Right atrium auricular region (tissue), 2 donors: Measurements from ENCODE around the gene USF1. TPM values are rescaled to one million over a fixed set of nuclear protein-coding genes. Genes with fewer than 3 reads are reported as not detected.

Experiments used
- DNase-seq: peaks from one replicate; pipeline ENCODE4 v3.0.0-alpha.2; 2019; ENCODE audit warnings: low spot score
- H3K27ac ChIP-seq, 2 donors: fragments of 200-600 bp; sonication (generic); 1 replicate in 1 of 2; 2 replicates in 1 of 2; pipeline ENCODE4 v1.5.1; 2016 to 2019
- H3K27me3 ChIP-seq, 2 donors: fragments of 200-600 bp; sonication (generic); one replicate each; pipeline versions ENCODE4 v1.5.1 to v1.6.0; 2017 to 2019
- H3K36me3 ChIP-seq: fragments of 200-600 bp; sonication (generic); one replicate; pipeline ENCODE4 v1.5.1; 2016
- H3K4me1 ChIP-seq, 2 donors: fragments of 200-600 bp; sonication (generic); one replicate each; pipeline versions ENCODE4 v1.5.1 to v1.6.0; 2017 to 2019
- H3K4me3 ChIP-seq, 2 donors: fragments of 200-600 bp; sonication (generic); 1 replicate in 1 of 2; 2 replicates in 1 of 2; pipeline ENCODE4 v1.5.1; 2017 to 2019; ENCODE audit warnings: mild to moderate bottlenecking in 1 of 2, moderate library complexity in 1 of 2
- H3K9me3 ChIP-seq, 2 donors: fragments of 200-600 bp; sonication (generic); one replicate each; pipeline ENCODE4 v1.5.1; 2019
- total RNA-seq, 2 donors: library from RNA; depleted of rRNA; stranded (reverse); fragments of >200 nt; gene quantifications; one replicate each; pipeline ENCODE4 v1.1.0, GENCODE V29; 2016
- TF ChIP-seq, protein P1 (sequence below), 2 donors: fragments of 200-600 bp; sonication (generic); IDR thresholded peaks; one replicate each; pipeline ENCODE4 v1.5.1; 2019; ENCODE audit warnings: antibody characterized with exemption in 2 of 2

USF1 gene
- 10 to 100 TPM; 21.7 to 25.5 TPM for total RNA-seq

GRCh38 chr1:161045736-161046604 lies at the start of gene USF1:
Gene USF1 (minus strand): TSS chr1:161045977. CDS start chr1:161043275, 2,702 bp downstream.
- Histone ChIP-seq H3K36me3 (peaks cover 24% of the 10 kb centered on the region), H3K27me3 (no peaks in the 10 kb centered on the region), H3K9me3 (no peaks in the 10 kb centered on the region), H3K27ac (peak within 1 kb of the TSS; percentile 91 to 93), H3K4me1 (peaks cover 0 to 16% of the 10 kb centered on the region in 2 donors), H3K4me3 (peak within 1 kb of the TSS; percentile 63 to 82)
- DNase-seq: peak; percentile 96
- TF ChIP-seq, protein P1, sequence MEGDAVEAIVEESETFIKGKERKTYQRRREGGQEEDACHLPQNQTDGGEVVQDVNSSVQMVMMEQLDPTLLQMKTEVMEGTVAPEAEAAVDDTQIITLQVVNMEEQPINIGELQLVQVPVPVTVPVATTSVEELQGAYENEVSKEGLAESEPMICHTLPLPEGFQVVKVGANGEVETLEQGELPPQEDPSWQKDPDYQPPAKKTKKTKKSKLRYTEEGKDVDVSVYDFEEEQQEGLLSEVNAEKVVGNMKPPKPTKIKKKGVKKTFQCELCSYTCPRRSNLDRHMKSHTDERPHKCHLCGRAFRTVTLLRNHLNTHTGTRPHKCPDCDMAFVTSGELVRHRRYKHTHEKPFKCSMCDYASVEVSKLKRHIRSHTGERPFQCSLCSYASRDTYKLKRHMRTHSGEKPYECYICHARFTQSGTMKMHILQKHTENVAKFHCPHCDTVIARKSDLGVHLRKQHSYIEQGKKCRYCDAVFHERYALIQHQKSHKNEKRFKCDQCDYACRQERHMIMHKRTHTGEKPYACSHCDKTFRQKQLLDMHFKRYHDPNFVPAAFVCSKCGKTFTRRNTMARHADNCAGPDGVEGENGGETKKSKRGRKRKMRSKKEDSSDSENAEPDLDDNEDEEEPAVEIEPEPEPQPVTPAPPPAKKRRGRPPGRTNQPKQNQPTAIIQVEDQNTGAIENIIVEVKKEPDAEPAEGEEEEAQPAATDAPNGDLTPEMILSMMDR (IDR thresholded peaks at IDR 0.05): no peak

DNA sequence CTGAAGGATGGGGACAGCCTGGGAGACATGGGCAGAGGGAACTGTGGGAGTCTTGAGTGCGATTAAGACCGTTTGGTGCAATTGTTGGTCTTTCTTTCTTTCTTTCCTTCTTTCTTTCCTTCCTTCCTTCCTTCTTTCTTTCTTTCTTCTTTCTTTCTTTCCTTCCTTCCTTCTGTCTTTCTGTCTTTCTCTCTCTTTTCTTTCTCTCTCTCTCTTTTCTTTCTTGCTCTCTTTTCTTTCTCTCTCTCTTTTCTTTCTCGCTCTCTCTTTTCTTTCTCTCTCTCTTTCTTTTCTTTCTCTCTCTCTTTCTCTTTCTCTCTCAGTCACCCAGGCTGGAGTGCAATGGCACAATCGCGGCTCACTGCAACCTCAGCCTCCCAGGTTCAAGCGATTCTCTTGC lies 49.5 kb upstream of the USF1 start:
- Histone ChIP-seq H3K27ac (no peak overlapping the region), H3K4me1 (peaks cover 0 to 23% of the 10 kb centered on the region in 2 donors), H3K4me3 (no peak overlapping the region), H3K27me3 (no peaks in the 10 kb centered on the region), H3K36me3 (no peaks in the 10 kb centered on the region), H3K9me3 (no peaks in the 10 kb centered on the region)
- TF ChIP-seq, protein P1 (IDR thresholded peaks at IDR 0.05): no peak
- DNase-seq: no peak

- Histone ChIP-seq H3K27ac (no peak overlapping the region), H3K27me3 (no peaks in the 10 kb centered on the region), H3K9me3 (no peaks in the 10 kb centered on the region), H3K36me3 (no peaks in the 10 kb centered on the region), H3K4me3 (no peak overlapping the region), H3K4me1 (peaks cover 0 to 23% of the 10 kb centered on the region in 2 donors)
- DNase-seq: no peak
- TF ChIP-seq, protein P1 (IDR thresholded peaks at IDR 0.05): no peak
Observed at GRCh38 chr1:161094481-161094880, 48.7 kb upstream of the USF1 start.

- H3K36me3 ChIP-seq: no peaks in the 10 kb centered on the region
- H3K4me1 ChIP-seq: peaks cover 0 to 9% of the 10 kb centered on the region in 2 donors
- no peak overlapping the region for H3K4me3 ChIP-seq
- H3K27ac ChIP-seq: no peak overlapping the region
- no peaks in the 10 kb centered on the region for H3K9me3 ChIP-seq
- no peaks in the 10 kb centered on the region for H3K27me3 ChIP-seq
- DNase-seq: no peak
- TF ChIP-seq, protein P1 (IDR thresholded peaks at IDR 0.05): no peak
Observed at GRCh38 chr1:161092621-161093028, 46.8 kb upstream of the USF1 start.

DNA sequence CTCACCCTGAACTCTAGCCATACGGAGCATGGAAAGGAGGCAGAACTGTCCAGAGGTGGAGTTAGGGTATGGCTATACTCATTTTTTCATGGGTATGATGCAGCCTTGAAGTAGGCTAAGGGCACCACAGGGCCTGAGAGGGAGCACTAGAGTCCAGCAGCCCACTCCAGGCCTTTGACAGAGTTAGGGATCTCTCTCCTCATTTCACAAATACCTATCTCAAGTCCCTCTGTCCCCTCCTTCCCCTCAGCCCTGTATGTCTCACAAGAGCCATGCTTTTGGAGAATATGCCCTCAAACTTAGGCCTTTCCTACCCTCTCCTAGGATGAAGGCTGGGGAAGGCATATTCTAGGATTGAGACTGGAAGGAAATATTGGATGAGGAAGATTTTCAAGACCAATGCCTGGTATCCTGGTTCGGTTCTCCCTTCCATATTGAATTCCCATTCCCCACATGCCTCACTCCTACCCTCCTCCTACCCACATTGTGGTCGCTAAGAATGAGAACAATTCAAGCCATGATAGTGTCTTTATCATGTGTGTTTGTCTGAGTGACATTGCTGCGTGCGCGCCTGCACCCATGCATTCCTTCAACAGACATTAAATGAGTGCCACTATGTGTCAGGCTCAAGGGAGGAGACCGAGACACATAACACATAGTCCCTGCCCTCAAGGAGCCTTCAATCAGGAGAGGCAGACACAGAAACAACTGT lies 46.2 kb upstream of the USF1 start:
- Histone ChIP-seq H3K27ac (no peak overlapping the region), H3K36me3 (no peaks in the 10 kb centered on the region)
- no peak for DNase-seq

More for the DNA sequence above, 46.2 kb upstream of the USF1 start:
- H3K4me1 ChIP-seq: peaks cover 0 to 3% of the 10 kb centered on the region in 2 donors
- TF ChIP-seq, protein P1 (IDR thresholded peaks at IDR 0.05): no peak
- H3K4me3 ChIP-seq: no peak overlapping the region
- H3K9me3 ChIP-seq: no peaks in the 10 kb centered on the region
- no peaks in the 10 kb centered on the region for H3K27me3 ChIP-seq
